Measurements from ENCODE around the gene FBXO34. TPM values are rescaled to one million over a fixed set of nuclear protein-coding genes. Genes with fewer than 3 reads are reported as not detected.
A peak's percentile ranks its signal among the peaks of the same experiment; 100 is the strongest.
"Not testable (repeated sequence)": the region's sequence is repeated elsewhere in the genome, so short reads cannot be mapped to it uniquely, and the experiment has no call there.

FBXO34 gene
- total RNA-seq, 1 donor from 2014 or later = 37.9 TPM

GRCh38 chr14:55347748-55348147, 76.5 kb downstream of the FBXO34 start:
- no peak for DNase-seq

- DNase-seq = no peak
Measured at GRCh38 chr14:55348766-55349453, 77.7 kb downstream of the FBXO34 start.

GRCh38 chr14:55349565-55349964, 78.3 kb downstream of the FBXO34 start:
- no peak for DNase-seq

GRCh38 chr14:55350461-55350860, 79.2 kb downstream of the FBXO34 start:
- no peak for DNase-seq

DNA sequence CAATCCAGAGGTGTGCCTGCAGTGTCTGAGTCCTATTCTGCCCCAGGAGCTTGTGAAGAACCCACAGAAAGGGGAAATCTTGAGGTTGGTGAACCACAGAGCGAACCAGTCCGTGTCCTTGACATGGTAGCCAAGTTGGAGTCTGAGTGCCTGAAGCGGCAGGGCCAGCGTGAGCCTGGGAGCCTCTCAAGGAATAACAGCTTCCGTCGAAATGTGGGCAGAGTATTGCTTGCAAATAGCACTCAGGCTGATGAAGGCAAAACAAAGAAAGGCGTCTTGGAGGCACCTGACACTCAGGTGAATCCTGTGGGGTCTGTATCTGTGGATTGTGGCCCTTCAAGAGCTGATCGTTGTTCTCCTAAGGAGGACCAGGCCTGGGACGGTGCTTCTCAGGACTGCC, 79.9 kb downstream of the FBXO34 start:
- no peak for DNase-seq

GRCh38 chr14:55352201-55352600, 81.0 kb downstream of the FBXO34 start:
- DNase-seq = no peak

GRCh38 chr14:55353686-55354467, 82.7 kb downstream of the FBXO34 start:
- no peak for DNase-seq

DNA sequence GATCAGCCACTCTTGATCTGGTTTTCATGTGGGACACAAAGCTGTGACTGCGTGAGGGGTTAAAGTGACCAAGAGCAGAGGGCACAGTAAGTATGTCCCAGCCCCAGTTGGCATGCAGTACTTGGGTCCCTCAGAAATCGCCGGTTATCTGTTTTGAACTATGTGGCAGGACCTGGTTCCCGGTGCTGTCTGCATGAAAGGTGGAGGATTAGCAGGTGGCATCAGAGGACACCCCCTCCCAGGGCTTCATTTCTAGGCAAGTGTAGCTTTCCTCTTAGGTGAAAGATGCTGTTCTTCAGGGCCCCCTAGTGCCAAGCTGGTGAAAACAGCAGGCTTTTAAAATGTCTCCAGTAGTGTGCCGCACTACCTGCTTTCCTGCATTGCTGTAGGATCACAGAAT, 83.3 kb downstream of the FBXO34 start:
- peak; percentile 46 for DNase-seq

DNA sequence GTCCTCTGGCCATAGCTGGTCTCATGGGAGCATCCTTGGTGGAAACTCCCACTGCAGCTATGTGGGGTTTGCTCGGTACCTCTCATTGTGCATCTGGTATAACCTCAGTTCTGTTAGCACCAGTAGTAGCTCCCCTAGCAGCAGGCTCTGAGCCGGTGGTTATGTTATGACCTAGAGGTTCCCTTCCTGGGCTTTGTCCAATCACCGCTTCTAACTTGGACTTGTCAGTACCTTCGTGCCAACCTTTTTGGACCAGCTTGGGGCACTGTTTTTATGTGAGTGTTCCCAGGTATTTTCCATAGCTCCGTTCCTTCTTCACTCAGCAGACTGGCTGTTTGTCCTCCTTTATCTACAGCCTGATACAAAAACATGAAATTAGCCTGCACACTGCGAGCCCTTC, 84.7 kb downstream of the FBXO34 start:
- no peak for DNase-seq

DNA sequence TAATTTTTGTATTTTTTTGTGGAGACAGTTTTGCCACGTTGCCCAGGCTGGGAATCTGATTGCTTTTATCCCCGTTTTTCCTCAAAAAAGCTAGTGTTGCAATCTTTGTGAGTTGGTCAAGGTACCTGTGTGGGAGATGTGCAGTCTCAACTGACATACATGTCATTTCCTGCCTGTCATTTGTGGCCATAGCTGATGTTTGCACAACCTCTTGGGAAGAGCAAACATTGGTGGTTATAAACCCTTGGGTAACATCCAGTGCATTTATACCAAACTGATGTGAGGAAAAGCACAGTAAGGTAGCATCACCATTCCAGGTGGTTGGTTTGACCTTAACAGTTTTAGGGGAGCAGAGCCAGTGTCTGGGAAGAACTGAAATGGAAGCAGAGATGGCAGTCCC, 85.7 kb downstream of the FBXO34 start:
- DNase-seq = no peak

GRCh38 chr14:55359307-55359706, 88.1 kb downstream of the FBXO34 start:
- no peak for DNase-seq

DNA sequence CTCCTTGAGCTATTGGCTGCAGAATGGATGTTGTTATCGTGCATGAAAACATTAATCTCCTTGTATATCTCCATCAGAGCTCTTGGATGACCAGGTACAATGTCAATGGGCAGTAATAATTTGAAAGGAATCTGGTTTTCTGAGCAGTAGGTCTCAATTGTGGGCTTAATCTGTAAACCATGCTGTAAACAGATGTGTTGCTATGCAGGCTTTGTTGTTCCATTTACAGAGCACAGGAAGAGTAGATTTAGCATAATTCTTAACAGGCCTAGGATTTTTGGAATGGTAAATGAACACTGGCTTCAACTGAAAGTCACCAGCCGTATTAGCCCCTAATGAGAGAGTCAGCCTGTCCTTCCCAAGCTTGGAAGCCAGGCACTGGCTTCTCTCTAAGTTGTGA, 90.0 kb downstream of the FBXO34 start:
- DNase-seq = no peak

- no peak for DNase-seq
Measured at GRCh38 chr14:55366271-55366670, 95.0 kb downstream of the FBXO34 start.

DNA sequence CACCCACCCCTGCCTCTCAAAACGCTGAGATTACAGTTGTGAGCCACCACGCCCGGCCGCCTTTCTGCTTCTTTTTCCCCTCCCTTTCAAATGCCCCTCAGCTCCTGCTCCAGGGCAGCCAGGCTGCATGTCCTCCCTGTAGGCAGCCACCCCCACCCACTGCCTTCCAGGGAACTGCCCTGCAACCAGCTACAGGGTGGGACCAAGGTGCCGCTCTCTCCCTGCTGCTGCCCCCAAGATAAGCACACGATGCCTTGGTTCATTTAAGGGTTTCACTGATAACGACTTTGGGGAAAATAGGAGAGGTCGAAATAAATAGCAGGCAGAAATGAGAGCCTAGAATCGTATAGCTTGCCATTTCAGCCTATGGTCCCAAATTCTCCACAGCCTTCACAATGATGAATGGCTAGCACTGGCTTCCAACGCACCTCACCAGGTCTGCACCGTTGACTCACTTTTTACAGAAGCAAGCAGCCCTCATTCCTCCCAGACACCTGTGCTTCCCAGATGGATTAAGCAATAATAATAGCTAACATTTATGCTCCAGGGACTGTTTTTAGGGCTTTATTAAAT, 99.7 kb downstream of the FBXO34 start:
- no peak for DNase-seq

GRCh38 chr14:55372423-55372822, 101.2 kb downstream of the FBXO34 start:
- no peak for DNase-seq

GRCh38 chr14:55372825-55373224, 101.6 kb downstream of the FBXO34 start:
- DNase-seq = no peak

GRCh38 chr14:55373784-55374705, 102.8 kb downstream of the FBXO34 start:
- no peak for DNase-seq

DNA sequence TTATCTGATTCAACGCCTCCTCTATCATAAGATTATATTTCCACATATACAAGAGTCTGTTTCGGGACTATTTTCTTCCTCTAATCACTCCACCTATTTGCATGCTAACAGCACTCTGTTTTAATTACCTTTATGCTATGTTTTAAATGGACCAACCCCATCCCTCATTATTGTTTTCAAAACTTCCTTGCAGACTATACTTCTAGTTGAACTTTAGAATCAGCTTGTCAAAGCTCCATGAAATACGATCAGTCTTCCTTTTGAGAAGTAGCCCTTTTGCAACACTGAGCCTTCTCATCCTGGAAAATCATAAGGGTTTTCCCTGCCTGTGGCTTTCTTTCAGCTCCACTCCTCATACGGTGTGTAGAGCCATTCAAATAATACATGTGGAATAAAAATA, 103.5 kb downstream of the FBXO34 start:
- DNase-seq = no peak

GRCh38 chr14:55377236-55377635, 106.0 kb downstream of the FBXO34 start:
- no peak for DNase-seq

- no peak for DNase-seq
Measured at GRCh38 chr14:55381040-55381439, 109.8 kb downstream of the FBXO34 start.

- no peak for DNase-seq
Measured at GRCh38 chr14:55381561-55381960, 110.3 kb downstream of the FBXO34 start.

DNA sequence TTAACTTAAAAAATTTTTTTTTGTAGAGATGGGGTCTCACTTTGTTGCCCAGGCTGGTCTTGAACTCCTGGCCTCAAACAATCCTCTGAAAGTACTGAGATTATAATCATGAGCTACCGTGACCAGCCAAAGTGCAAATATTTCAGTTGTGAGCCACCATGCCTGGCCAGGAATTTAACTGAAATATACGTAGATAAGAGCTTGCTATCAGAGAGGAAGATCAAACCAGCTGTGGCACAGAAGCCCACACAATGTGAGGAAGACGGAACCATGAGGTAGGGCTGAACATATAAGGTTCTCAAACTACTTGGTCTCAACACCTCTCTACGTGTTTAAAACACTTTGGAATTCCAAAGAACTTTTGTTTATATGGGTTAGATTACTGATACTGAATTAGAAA, 111.3 kb downstream of the FBXO34 start:
- no peak for DNase-seq

DNA sequence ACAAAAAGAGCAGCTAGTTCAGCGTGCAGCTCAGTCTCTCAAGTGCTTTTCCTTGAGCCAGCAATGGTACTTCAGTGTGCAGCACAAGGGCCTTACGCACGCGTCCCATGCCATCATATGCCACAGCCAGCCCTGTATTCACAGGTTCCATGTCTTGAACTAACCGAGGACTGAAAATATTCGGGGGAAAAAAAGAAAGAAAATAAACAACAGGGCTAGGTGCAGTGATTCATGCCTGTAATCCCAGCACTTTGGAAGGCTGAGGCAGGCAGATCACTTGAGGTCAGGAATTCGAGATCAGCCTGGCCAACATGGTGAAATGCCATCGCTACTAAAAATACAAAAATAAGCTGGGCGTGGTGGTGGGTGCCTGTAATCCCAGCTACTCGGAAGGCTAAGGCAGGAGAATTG, 111.8 kb downstream of the FBXO34 start:
- not testable (repeated sequence) for DNase-seq
